Measurements from ENCODE around the gene POU2F2. TPM values are rescaled to one million over a fixed set of nuclear protein-coding genes. Genes with fewer than 3 reads are reported as not detected.

POU2F2 gene
- total RNA-seq, 1 experiment from 2014 or later = 61.9 TPM

GRCh38 chr19:42174188-42174587 is 41.9 kb upstream of the POU2F2 start:
- Histone ChIP-seq H3K4me3 (ENCODE audit: low read length) (no peak overlapping the region), H3K9me3 (ENCODE audit: low read length) (no peaks in the 10 kb centered on the region), H3K4me2 (ENCODE audit: low read depth, low read length, poor library complexity, severe bottlenecking) (no peak overlapping the region), H3K9me2 (replicated peaks; ENCODE audit: insufficient read depth, low read length) (no peaks in the 10 kb centered on the region), H4K20me1 (ENCODE audit: insufficient read depth, low read depth, low read length) (peaks cover 8% of the 10 kb centered on the region; the same call in 1 of the 2 replicates), H2AFZ (ENCODE audit: low read length) (no peak overlapping the region), H3K27me3 (ENCODE audit: low read length) (no peaks in the 10 kb centered on the region), H3K9ac (ENCODE audit: low read length) (no peak overlapping the region), H3K4me1 (ENCODE audit: low read length) (peaks cover 32% of the 10 kb centered on the region), H3K27ac (ENCODE audit: low read length) (no peak overlapping the region), H3K79me2 (ENCODE audit: low read length) (no peaks in the 10 kb centered on the region), H3K36me3 (ENCODE audit: insufficient read depth, low read length) (no peaks in the 10 kb centered on the region)
- no peak for DNase-seq

- Histone ChIP-seq H3K27me3 (ENCODE audit: low read length) (no peaks in the 10 kb centered on the region), H3K9me3 (ENCODE audit: low read length) (no peaks in the 10 kb centered on the region), H3K9ac (ENCODE audit: low read length) (no peak overlapping the region), H3K36me3 (ENCODE audit: insufficient read depth, low read length) (no peaks in the 10 kb centered on the region), H3K27ac (ENCODE audit: low read length) (no peak overlapping the region), H3K4me3 (ENCODE audit: low read length) (no peak overlapping the region), H3K9me2 (replicated peaks; ENCODE audit: insufficient read depth, low read length) (no peaks in the 10 kb centered on the region), H3K4me1 (ENCODE audit: low read length) (peaks cover 32% of the 10 kb centered on the region), H3K79me2 (ENCODE audit: low read length) (no peaks in the 10 kb centered on the region), H4K20me1 (ENCODE audit: insufficient read depth, low read depth, low read length) (peaks cover 8% of the 10 kb centered on the region; the same call in 1 of the 2 replicates), H3K4me2 (ENCODE audit: low read depth, low read length, poor library complexity, severe bottlenecking) (no peak overlapping the region), H2AFZ (ENCODE audit: low read length) (no peak overlapping the region)
- DNase-seq = no peak
Measured at GRCh38 chr19:42173695-42174094, 41.4 kb upstream of the POU2F2 start.

- no peak overlapping the region for H3K4me2 ChIP-seq (ENCODE audit: low read depth, low read length, poor library complexity, severe bottlenecking)
- H4K20me1 ChIP-seq (ENCODE audit: insufficient read depth, low read depth, low read length) = 0 out of 2 replicates have a peak, but pooled peaks cover 3% of the 10 kb centered on the region
Measured at GRCh38 chr19:42172261-42172660, 40.0 kb upstream of the POU2F2 start.

GRCh38 chr19:42170715-42171114 is 38.5 kb upstream of the POU2F2 start:
- no peaks in the 10 kb centered on the region for H3K36me3 ChIP-seq (ENCODE audit: insufficient read depth, low read length)
- no peaks in the 10 kb centered on the region for H3K27me3 ChIP-seq (ENCODE audit: low read length)
- H2AFZ ChIP-seq (ENCODE audit: low read length) = no peak overlapping the region
- no peaks in the 10 kb centered on the region for H4K20me1 ChIP-seq (ENCODE audit: insufficient read depth, low read depth, low read length)
- no peak for DNase-seq
- no peak overlapping the region for H3K4me2 ChIP-seq (ENCODE audit: low read depth, low read length, poor library complexity, severe bottlenecking)
- H3K4me1 ChIP-seq (ENCODE audit: low read length) = peaks cover 5% of the 10 kb centered on the region; the same call in 1 of the 2 replicates
- H3K4me3 ChIP-seq (ENCODE audit: low read length) = no peak overlapping the region
- no peak overlapping the region for H3K27ac ChIP-seq (ENCODE audit: low read length)
- no peaks in the 10 kb centered on the region for H3K79me2 ChIP-seq (ENCODE audit: low read length)
- H3K9me2 ChIP-seq (replicated peaks; ENCODE audit: insufficient read depth, low read length) = no peaks in the 10 kb centered on the region
- no peak overlapping the region for H3K9ac ChIP-seq (ENCODE audit: low read length)
- H3K9me3 ChIP-seq (ENCODE audit: low read length) = no peaks in the 10 kb centered on the region

More at GRCh38 chr19:42172261-42172660, 40.0 kb upstream of the POU2F2 start:
- no peak overlapping the region for H3K9ac ChIP-seq (ENCODE audit: low read length)
- H2AFZ ChIP-seq (ENCODE audit: low read length) = no peak overlapping the region
- H3K9me2 ChIP-seq (replicated peaks; ENCODE audit: insufficient read depth, low read length) = no peaks in the 10 kb centered on the region
- H3K9me3 ChIP-seq (ENCODE audit: low read length) = no peaks in the 10 kb centered on the region
- peaks cover 17% of the 10 kb centered on the region for H3K4me1 ChIP-seq (ENCODE audit: low read length)
- no peak overlapping the region for H3K27ac ChIP-seq (ENCODE audit: low read length)
- H3K36me3 ChIP-seq (ENCODE audit: insufficient read depth, low read length) = no peaks in the 10 kb centered on the region
- H3K79me2 ChIP-seq (ENCODE audit: low read length) = no peaks in the 10 kb centered on the region
- DNase-seq = no peak
- H3K27me3 ChIP-seq (ENCODE audit: low read length) = no peaks in the 10 kb centered on the region
- no peak overlapping the region for H3K4me3 ChIP-seq (ENCODE audit: low read length)

- Histone ChIP-seq H2AFZ (ENCODE audit: low read length) (no peak overlapping the region), H3K79me2 (ENCODE audit: low read length) (no peaks in the 10 kb centered on the region), H3K9ac (ENCODE audit: low read length) (no peak overlapping the region), H3K9me3 (ENCODE audit: low read length) (no peaks in the 10 kb centered on the region), H3K27ac (ENCODE audit: low read length) (no peak overlapping the region), H3K27me3 (ENCODE audit: low read length) (no peaks in the 10 kb centered on the region), H3K4me2 (ENCODE audit: low read depth, low read length, poor library complexity, severe bottlenecking) (no peak overlapping the region), H3K4me1 (ENCODE audit: low read length) (no peaks in the 10 kb centered on the region), H3K36me3 (ENCODE audit: insufficient read depth, low read length) (no peaks in the 10 kb centered on the region), H4K20me1 (ENCODE audit: insufficient read depth, low read depth, low read length) (no peaks in the 10 kb centered on the region), H3K9me2 (replicated peaks; ENCODE audit: insufficient read depth, low read length) (no peaks in the 10 kb centered on the region), H3K4me3 (ENCODE audit: low read length) (no peak overlapping the region)
- DNase-seq = no peak
Measured at GRCh38 chr19:42169486-42170413, 37.5 kb upstream of the POU2F2 start.

GRCh38 chr19:42168206-42168605 is 36.0 kb upstream of the POU2F2 start:
- Histone ChIP-seq H3K4me1 (ENCODE audit: low read length) (no peaks in the 10 kb centered on the region), H3K27me3 (ENCODE audit: low read length) (no peaks in the 10 kb centered on the region), H3K4me3 (ENCODE audit: low read length) (no peak overlapping the region), H3K27ac (ENCODE audit: low read length) (no peak overlapping the region), H3K36me3 (ENCODE audit: insufficient read depth, low read length) (no peaks in the 10 kb centered on the region), H3K4me2 (ENCODE audit: low read depth, low read length, poor library complexity, severe bottlenecking) (no peak overlapping the region), H3K9ac (ENCODE audit: low read length) (no peak overlapping the region), H3K9me3 (ENCODE audit: low read length) (no peaks in the 10 kb centered on the region), H2AFZ (ENCODE audit: low read length) (no peak overlapping the region), H3K9me2 (replicated peaks; ENCODE audit: insufficient read depth, low read length) (no peaks in the 10 kb centered on the region), H3K79me2 (ENCODE audit: low read length) (no peaks in the 10 kb centered on the region), H4K20me1 (ENCODE audit: insufficient read depth, low read depth, low read length) (no peaks in the 10 kb centered on the region)
- no peak for DNase-seq

GRCh38 chr19:42166316-42166715 is 34.1 kb upstream of the POU2F2 start:
- DNase-seq = no peak
- no peaks in the 10 kb centered on the region for H3K9me2 ChIP-seq (replicated peaks; ENCODE audit: insufficient read depth, low read length)
- H2AFZ ChIP-seq (ENCODE audit: low read length) = no peak overlapping the region
- no peaks in the 10 kb centered on the region for H3K36me3 ChIP-seq (ENCODE audit: insufficient read depth, low read length)
- no peaks in the 10 kb centered on the region for H3K4me1 ChIP-seq (ENCODE audit: low read length)
- no peaks in the 10 kb centered on the region for H3K9me3 ChIP-seq (ENCODE audit: low read length)
- H4K20me1 ChIP-seq (ENCODE audit: insufficient read depth, low read depth, low read length) = no peaks in the 10 kb centered on the region
- no peak overlapping the region for H3K4me3 ChIP-seq (ENCODE audit: low read length)
- H3K27ac ChIP-seq (ENCODE audit: low read length) = no peak overlapping the region
- no peaks in the 10 kb centered on the region; the same call in 1 of the 2 replicates for H3K27me3 ChIP-seq (ENCODE audit: low read length)
- no peak overlapping the region for H3K4me2 ChIP-seq (ENCODE audit: low read depth, low read length, poor library complexity, severe bottlenecking)
- no peak overlapping the region for H3K9ac ChIP-seq (ENCODE audit: low read length)
- H3K79me2 ChIP-seq (ENCODE audit: low read length) = no peaks in the 10 kb centered on the region

GRCh38 chr19:42165146-42165545 is 32.9 kb upstream of the POU2F2 start:
- H3K36me3 ChIP-seq (ENCODE audit: insufficient read depth, low read length) = no peaks in the 10 kb centered on the region
- no peak overlapping the region for H3K4me3 ChIP-seq (ENCODE audit: low read length)
- no peaks in the 10 kb centered on the region for H3K9me2 ChIP-seq (replicated peaks; ENCODE audit: insufficient read depth, low read length)
- no peaks in the 10 kb centered on the region; the same call in 1 of the 2 replicates for H3K27me3 ChIP-seq (ENCODE audit: low read length)
- H3K79me2 ChIP-seq (ENCODE audit: low read length) = no peaks in the 10 kb centered on the region
- H4K20me1 ChIP-seq (ENCODE audit: insufficient read depth, low read depth, low read length) = no peaks in the 10 kb centered on the region
- no peak overlapping the region for H3K4me2 ChIP-seq (ENCODE audit: low read depth, low read length, poor library complexity, severe bottlenecking)
- DNase-seq = no peak
- no peak overlapping the region for H3K27ac ChIP-seq (ENCODE audit: low read length)
- H3K4me1 ChIP-seq (ENCODE audit: low read length) = no peaks in the 10 kb centered on the region
- H3K9me3 ChIP-seq (ENCODE audit: low read length) = no peaks in the 10 kb centered on the region
- no peak overlapping the region for H2AFZ ChIP-seq (ENCODE audit: low read length)
- no peak overlapping the region for H3K9ac ChIP-seq (ENCODE audit: low read length)

Measured in Karpas-422 (cell line).